ENCODE results near the gene ARMC7. TPM values are rescaled to one million over a fixed set of nuclear protein-coding genes. Genes with fewer than 3 reads are reported as not detected.
"Not testable (repeated sequence)": the region's sequence is repeated elsewhere in the genome, so short reads cannot be mapped to it uniquely, and the experiment has no call there.

The ARMC7 gene
- total RNA-seq, 1 experiment from 2014 or later: 48.7 TPM

- Histone ChIP-seq H3K27ac (ENCODE audit: low read length) (peak overlapping the region; percentile 90), H3K9me3 (ENCODE audit: control insufficient read depth, insufficient read depth, low read depth, low read length) (no peaks in the 10 kb centered on the region), H3K36me3 (ENCODE audit: control insufficient read depth, insufficient read depth, low read length) (no peaks in the 10 kb centered on the region), H3K4me3 (ENCODE audit: low read depth in 2 of 2, low read length in 2 of 2) (no peak overlapping the region), H3K27me3 (ENCODE audit: control insufficient read depth, insufficient read depth, low read length) (no peaks in the 10 kb centered on the region), H3K4me1 (ENCODE audit: control insufficient read depth, insufficient read depth, low read length) (peaks cover 32% of the 10 kb centered on the region)
- POLR2A ChIA-PET: interaction anchor here (0.5 to 0.9 kb wide), 3 partner anchors 71 to 90 kb away, joined by 3 to 26 read pairs (median 3); no protein-coding TSS in a partner anchor
- no TSS peak for BruUV-seq (replicated peaks)
- TF ChIP-seq, protein P1, sequence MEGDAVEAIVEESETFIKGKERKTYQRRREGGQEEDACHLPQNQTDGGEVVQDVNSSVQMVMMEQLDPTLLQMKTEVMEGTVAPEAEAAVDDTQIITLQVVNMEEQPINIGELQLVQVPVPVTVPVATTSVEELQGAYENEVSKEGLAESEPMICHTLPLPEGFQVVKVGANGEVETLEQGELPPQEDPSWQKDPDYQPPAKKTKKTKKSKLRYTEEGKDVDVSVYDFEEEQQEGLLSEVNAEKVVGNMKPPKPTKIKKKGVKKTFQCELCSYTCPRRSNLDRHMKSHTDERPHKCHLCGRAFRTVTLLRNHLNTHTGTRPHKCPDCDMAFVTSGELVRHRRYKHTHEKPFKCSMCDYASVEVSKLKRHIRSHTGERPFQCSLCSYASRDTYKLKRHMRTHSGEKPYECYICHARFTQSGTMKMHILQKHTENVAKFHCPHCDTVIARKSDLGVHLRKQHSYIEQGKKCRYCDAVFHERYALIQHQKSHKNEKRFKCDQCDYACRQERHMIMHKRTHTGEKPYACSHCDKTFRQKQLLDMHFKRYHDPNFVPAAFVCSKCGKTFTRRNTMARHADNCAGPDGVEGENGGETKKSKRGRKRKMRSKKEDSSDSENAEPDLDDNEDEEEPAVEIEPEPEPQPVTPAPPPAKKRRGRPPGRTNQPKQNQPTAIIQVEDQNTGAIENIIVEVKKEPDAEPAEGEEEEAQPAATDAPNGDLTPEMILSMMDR (IDR thresholded peaks at IDR 0.05): no peak
- TF ChIP-seq SIN3A (IDR thresholded peaks at IDR 0.05; ENCODE audit: borderline replicate concordance, insufficient read depth, low read depth, low read length): no peak
- ATAC-seq: peak; percentile 33
- in situ Hi-C loops (cut with HindIII; ENCODE audit: low pct_unique_long_range_greater_than_20kb, low sequenced_read_pairs): no loop called here
- CTCF ChIA-PET: interaction anchor here (1.9 kb wide), 1 partner anchor 11 kb away, joined by 8 read pairs; no protein-coding TSS in a partner anchor
- intact Hi-C loops (cut with micrococcal nuclease; ENCODE audit: unreplicated experiment): no loop called here
- DNase-seq (ENCODE audit: low read depth, low spot score): no peak
These were observed 15.0 kb downstream of the ARMC7 start for GRCh38 chr17:75124819-75125162.

- no peak for ATAC-seq
- BruUV-seq (replicated peaks): no TSS peak
- no peaks in the 10 kb centered on the region for H3K9me3 ChIP-seq (ENCODE audit: control insufficient read depth, insufficient read depth, low read depth, low read length)
- ChIA-PET POLR2A (interaction anchor here (0.6 kb wide), 1 partner anchor 8 kb away, joined by 10 read pairs; no protein-coding TSS in a partner anchor), CTCF (interaction anchor here (0.7 kb wide), 1 partner anchor 46 kb away, joined by 3 read pairs; no protein-coding TSS in a partner anchor)
- H3K27me3 ChIP-seq (ENCODE audit: control insufficient read depth, insufficient read depth, low read length): no peaks in the 10 kb centered on the region
- H3K4me1 ChIP-seq (ENCODE audit: control insufficient read depth, insufficient read depth, low read length): peaks cover 40% of the 10 kb centered on the region
- DNase-seq (ENCODE audit: low read depth, low spot score): no peak
- TF ChIP-seq SIN3A (IDR thresholded peaks at IDR 0.05; ENCODE audit: borderline replicate concordance, insufficient read depth, low read depth, low read length) (no peak), POLR2AphosphoS5 (IDR thresholded peaks at IDR 0.05; ENCODE audit: low read depth, low read length) (0 out of 2 replicates have a peak, but pooled peaks have one; percentile 19)
- intact Hi-C loops (cut with micrococcal nuclease; ENCODE audit: unreplicated experiment): no loop called here
- H3K27ac ChIP-seq (ENCODE audit: low read length): peak overlapping the region; percentile 4; the same call in 1 of the 2 replicates
- in situ Hi-C loops (cut with HindIII; ENCODE audit: low pct_unique_long_range_greater_than_20kb, low sequenced_read_pairs): no loop called here
- no peak overlapping the region for H3K4me3 ChIP-seq (ENCODE audit: low read depth in 2 of 2, low read length in 2 of 2)
- H3K36me3 ChIP-seq (ENCODE audit: control insufficient read depth, insufficient read depth, low read length): no peaks in the 10 kb centered on the region; the same call in 1 of the 2 replicates
These were observed 16.2 kb downstream of the ARMC7 start for GRCh38 chr17:75125984-75126383.

DNA sequence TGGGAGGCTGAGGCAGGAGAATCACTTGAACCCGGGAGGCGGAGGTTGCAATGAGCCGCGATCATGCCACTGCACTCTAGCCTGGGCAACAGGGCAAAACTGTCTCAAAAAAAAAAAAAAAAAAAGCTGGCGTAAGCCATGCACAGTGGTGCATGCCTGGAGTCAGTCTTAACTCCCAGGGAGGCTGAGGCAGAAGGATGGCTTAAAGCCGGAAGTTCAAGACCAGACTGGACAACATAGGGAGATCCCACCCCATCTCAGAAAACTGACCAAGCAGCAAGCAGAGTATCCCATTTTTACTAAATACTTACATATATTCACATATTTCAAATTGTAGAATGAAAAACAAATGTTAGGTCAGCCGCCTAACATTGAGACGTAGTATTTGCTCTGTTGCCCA, 17.2 kb downstream of the ARMC7 start:
- H3K4me3 ChIP-seq (ENCODE audit: low read depth in 2 of 2, low read length in 2 of 2): no peak overlapping the region
- intact Hi-C loops (cut with micrococcal nuclease; ENCODE audit: unreplicated experiment): no loop called here
- in situ Hi-C loops (cut with HindIII; ENCODE audit: low pct_unique_long_range_greater_than_20kb, low sequenced_read_pairs): no loop called here
- H3K9me3 ChIP-seq (ENCODE audit: control insufficient read depth, insufficient read depth, low read depth, low read length): no peaks in the 10 kb centered on the region
- peaks cover 40% of the 10 kb centered on the region for H3K4me1 ChIP-seq (ENCODE audit: control insufficient read depth, insufficient read depth, low read length)
- BruUV-seq (replicated peaks): no TSS peak
- H3K36me3 ChIP-seq (ENCODE audit: control insufficient read depth, insufficient read depth, low read length): peaks cover 3% of the 10 kb centered on the region; the same call in 1 of the 2 replicates
- DNase-seq (ENCODE audit: low read depth, low spot score): no peak
- no peaks in the 10 kb centered on the region for H3K27me3 ChIP-seq (ENCODE audit: control insufficient read depth, insufficient read depth, low read length)
- H3K27ac ChIP-seq (ENCODE audit: low read length): no peak overlapping the region
- TF ChIP-seq REST (IDR thresholded peaks at IDR 0.05; ENCODE audit: insufficient read depth in 1 of 2, low read depth in 2 of 2, low read length in 1 of 2) (no peak), SIN3A (IDR thresholded peaks at IDR 0.05; ENCODE audit: borderline replicate concordance, insufficient read depth, low read depth, low read length) (no peak), POLR2AphosphoS5 (IDR thresholded peaks at IDR 0.05; ENCODE audit: low read depth, low read length) (no peak; the same call in 1 of the 2 replicates), TCF7L2 (IDR thresholded peaks at IDR 0.05; ENCODE audit: low read depth, low read length) (no peak)
- TF ChIP-seq, protein P1 (IDR thresholded peaks at IDR 0.05): no peak
- no peak for ATAC-seq
- ChIA-PET POLR2A (interaction anchor here (0.6 kb wide), 1 partner anchor 22 kb away, joined by 4 read pairs; no protein-coding TSS in a partner anchor), CTCF (interaction anchor here (0.7 kb wide), 2 partner anchors 27 to 61 kb away, joined by 3 to 6 read pairs; no protein-coding TSS in a partner anchor)

- H3K9me3 ChIP-seq (ENCODE audit: control insufficient read depth, insufficient read depth, low read depth, low read length); POLR2A ChIA-PET; H3K27ac ChIP-seq (ENCODE audit: low read length); DNase-seq (ENCODE audit: low read depth, low spot score); H3K4me3 ChIP-seq (ENCODE audit: low read depth in 2 of 2, low read length in 2 of 2); H3K36me3 ChIP-seq (ENCODE audit: control insufficient read depth, insufficient read depth, low read length); intact Hi-C loops (cut with micrococcal nuclease; ENCODE audit: unreplicated experiment); ATAC-seq; in situ Hi-C loops (cut with HindIII; ENCODE audit: low pct_unique_long_range_greater_than_20kb, low sequenced_read_pairs); H3K27me3 ChIP-seq (ENCODE audit: control insufficient read depth, insufficient read depth, low read length); BruUV-seq (replicated peaks): not testable (repeated sequence)
- CTCF ChIA-PET: interaction anchor here (1.0 kb wide), 1 partner anchor 14 kb away, joined by 4 read pairs; no protein-coding TSS in a partner anchor
- H3K4me1 ChIP-seq (ENCODE audit: control insufficient read depth, insufficient read depth, low read length): peaks cover 40% of the 10 kb centered on the region
These were observed 18.2 kb downstream of the ARMC7 start for GRCh38 chr17:75127936-75128335.
